GM19328 (cell line): ENCODE data around the gene TMEM258.

Source experiments
- ATAC-seq: cut with Tn5 transposase; IDR thresholded peaks from one replicate; pipeline ENCODE4 v1.9.1; 2021; ENCODE audit warnings: mild to moderate bottlenecking, moderate library complexity; ENCODE audit not compliant: unreplicated experiment

The TMEM258 gene

GRCh38 chr11:61792310-61793082 lies at the start of gene TMEM258, which contains the start of gene FEN1:
TSS of gene TMEM258 (minus strand) at chr11:61792599. CDS start at chr11:61792558, 41 bp downstream.
TSS of gene FEN1 (plus strand) at chr11:61792911. CDS start at chr11:61795362, 2,451 bp downstream.
- peak; percentile 91 for ATAC-seq

- no peak for ATAC-seq
Measured at GRCh38 chr11:61841636-61842527, 49.5 kb upstream of the TMEM258 start.

- no peak for ATAC-seq
Measured at GRCh38 chr11:61840371-61840770, 48.0 kb upstream of the TMEM258 start.

GRCh38 chr11:61839742-61840141 lies 47.3 kb upstream of the TMEM258 start:
- no peak for ATAC-seq

GRCh38 chr11:61838921-61839320 lies 46.5 kb upstream of the TMEM258 start:
- ATAC-seq: no peak

GRCh38 chr11:61838501-61838900 lies 46.1 kb upstream of the TMEM258 start:
- ATAC-seq: no peak

GRCh38 chr11:61837411-61838005 lies 45.1 kb upstream of the TMEM258 start:
- no peak for ATAC-seq

GRCh38 chr11:61836193-61836592 lies 43.8 kb upstream of the TMEM258 start:
- ATAC-seq: no peak

GRCh38 chr11:61834278-61835048 lies 42.1 kb upstream of the TMEM258 start:
- ATAC-seq: peak; percentile 76

GRCh38 chr11:61833926-61834277 lies 41.5 kb upstream of the TMEM258 start:
- ATAC-seq: no peak

GRCh38 chr11:61833471-61833870 lies 41.1 kb upstream of the TMEM258 start:
- ATAC-seq: no peak

- no peak for ATAC-seq
Measured at GRCh38 chr11:61832754-61833153, 40.4 kb upstream of the TMEM258 start.

- no peak for ATAC-seq
Measured at GRCh38 chr11:61832207-61832606, 39.8 kb upstream of the TMEM258 start.

GRCh38 chr11:61830237-61831105 lies 38.1 kb upstream of the TMEM258 start:
- no peak for ATAC-seq

GRCh38 chr11:61829806-61830205 lies 37.4 kb upstream of the TMEM258 start:
- ATAC-seq: no peak

GRCh38 chr11:61828629-61829407 lies 36.4 kb upstream of the TMEM258 start:
- no peak for ATAC-seq

- no peak for ATAC-seq
Measured at GRCh38 chr11:61828379-61828628, 35.9 kb upstream of the TMEM258 start.

- ATAC-seq: peak; percentile 50
Measured at GRCh38 chr11:61827571-61828378, 35.4 kb upstream of the TMEM258 start, which contains the start of gene FADS2. TSS of gene FADS2 (plus strand) at chr11:61828300. CDS start at chr11:61828391, 91 bp downstream.
